C4-2B (cell line): ENCODE results near the gene PRPF6.
A peak's percentile ranks its signal among the peaks of the same experiment; 100 is the strongest.

ENCODE experiments used
- H3K27ac ChIP-seq: fragments of 450-650 bp; 2 replicates; pipeline ENCODE4 v1.5.1; 2017
- ZFX ChIP-seq: fragments of 450-650 bp; IDR thresholded peaks from 2 replicates; pipeline ENCODE4 v1.6.1; 2017
- TF ChIP-seq, protein P1 (sequence below): fragments of 450-650 bp; conservative IDR thresholded peaks from 2 replicates; pipeline ENCODE4 v1.5.1; 2017; ENCODE audit warnings: mild to moderate bottlenecking

Gene PRPF6

DNA sequence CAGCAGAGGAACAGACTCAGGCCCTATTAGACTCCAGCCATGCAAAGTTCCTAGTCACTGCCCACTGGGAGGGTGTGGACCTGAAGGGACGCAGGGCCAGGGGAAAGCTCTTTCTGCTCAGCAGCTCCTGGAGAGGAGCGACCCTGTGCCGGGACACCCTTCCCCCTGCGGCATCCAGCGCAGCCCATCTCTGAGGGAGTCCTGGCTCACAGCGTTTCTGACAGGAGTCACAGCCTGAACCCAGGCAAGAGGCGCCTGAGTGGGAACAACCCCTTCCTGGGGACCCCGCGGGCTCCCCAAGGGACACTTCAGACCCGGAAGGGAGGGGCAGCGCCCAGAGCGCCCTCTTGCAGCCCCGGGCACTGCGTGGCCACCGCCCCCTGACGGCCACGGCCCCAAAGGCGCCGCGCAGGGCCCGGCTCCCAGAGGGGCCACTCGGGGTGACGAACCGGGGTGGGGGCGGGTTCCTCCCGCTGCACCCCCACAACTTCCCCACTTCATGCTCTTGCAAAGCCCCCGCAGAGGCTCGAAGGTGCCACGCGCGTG, 25.6 kb upstream of the PRPF6 start:
- peak overlapping the region; percentile 98 for H3K27ac ChIP-seq

DNA sequence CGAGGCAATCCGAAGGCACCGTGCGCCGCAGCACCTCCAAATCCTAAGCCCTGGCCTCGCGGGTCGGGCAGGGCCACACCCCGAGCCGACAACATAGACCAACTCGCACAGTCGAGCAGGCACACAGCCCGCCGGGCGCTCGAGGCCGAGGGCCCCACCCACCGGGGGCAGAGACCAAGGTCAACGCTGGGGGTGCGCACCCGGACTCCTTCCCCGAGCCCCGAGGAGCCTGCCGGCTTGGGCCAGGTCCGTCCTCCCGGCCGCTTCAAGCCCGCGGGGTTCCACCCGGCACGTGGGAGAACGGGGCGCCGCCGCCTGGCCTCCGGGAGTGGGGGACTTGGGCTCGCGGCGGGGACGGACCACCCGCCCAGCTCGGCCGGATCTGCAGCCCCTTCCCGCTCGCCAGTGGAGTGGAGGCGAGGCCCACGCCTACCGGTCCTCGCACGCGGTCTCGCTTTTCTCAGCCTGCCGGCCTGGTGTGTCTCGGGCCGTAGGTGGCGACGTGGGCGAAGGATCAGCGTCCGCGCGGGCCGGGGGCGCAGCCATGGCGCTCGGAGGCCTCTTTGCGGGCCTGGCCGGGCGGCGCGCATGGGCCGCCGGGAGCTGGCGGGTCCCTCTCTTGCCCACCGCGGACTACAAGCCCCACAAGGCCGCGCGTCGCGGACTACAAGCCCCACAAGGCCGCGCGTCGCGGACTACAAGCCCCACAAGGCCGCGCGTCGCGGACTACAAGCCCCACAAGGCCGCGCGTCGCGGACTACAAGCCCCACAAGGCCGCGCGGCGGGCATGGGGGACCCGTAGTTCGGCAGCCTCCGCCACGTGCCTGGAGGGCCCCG, 24.9 kb upstream of the PRPF6 start, which contains the start of gene UCKL1:
Gene UCKL1 (minus strand): TSS at position 590 of the 837 bp plus-strand sequence. CDS start 44 bp downstream, at position 546.
- TF ChIP-seq, protein P1, sequence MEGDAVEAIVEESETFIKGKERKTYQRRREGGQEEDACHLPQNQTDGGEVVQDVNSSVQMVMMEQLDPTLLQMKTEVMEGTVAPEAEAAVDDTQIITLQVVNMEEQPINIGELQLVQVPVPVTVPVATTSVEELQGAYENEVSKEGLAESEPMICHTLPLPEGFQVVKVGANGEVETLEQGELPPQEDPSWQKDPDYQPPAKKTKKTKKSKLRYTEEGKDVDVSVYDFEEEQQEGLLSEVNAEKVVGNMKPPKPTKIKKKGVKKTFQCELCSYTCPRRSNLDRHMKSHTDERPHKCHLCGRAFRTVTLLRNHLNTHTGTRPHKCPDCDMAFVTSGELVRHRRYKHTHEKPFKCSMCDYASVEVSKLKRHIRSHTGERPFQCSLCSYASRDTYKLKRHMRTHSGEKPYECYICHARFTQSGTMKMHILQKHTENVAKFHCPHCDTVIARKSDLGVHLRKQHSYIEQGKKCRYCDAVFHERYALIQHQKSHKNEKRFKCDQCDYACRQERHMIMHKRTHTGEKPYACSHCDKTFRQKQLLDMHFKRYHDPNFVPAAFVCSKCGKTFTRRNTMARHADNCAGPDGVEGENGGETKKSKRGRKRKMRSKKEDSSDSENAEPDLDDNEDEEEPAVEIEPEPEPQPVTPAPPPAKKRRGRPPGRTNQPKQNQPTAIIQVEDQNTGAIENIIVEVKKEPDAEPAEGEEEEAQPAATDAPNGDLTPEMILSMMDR = peak; percentile 34; the same call in 1 of the 2 replicates
- TF ChIP-seq ZFX = peak; percentile 97
- H3K27ac ChIP-seq = peak within 1 kb of the TSS; percentile 98

More for the DNA sequence above, 25.6 kb upstream of the PRPF6 start:
- no peak for TF ChIP-seq ZFX
- TF ChIP-seq, protein P1 = peak; percentile 53

GRCh38 chr20:63956664-63957003, 24.3 kb upstream of the PRPF6 start:
- H3K27ac ChIP-seq = peak overlapping the region; percentile 98
- TF ChIP-seq, protein P1 = no peak
- no peak for TF ChIP-seq ZFX

- TF ChIP-seq ZFX = peak; percentile 23; the same call in 1 of the 2 replicates
- TF ChIP-seq, protein P1 = no peak
- peak overlapping the region; percentile 98 for H3K27ac ChIP-seq
Observed at GRCh38 chr20:63957004-63957689, 23.8 kb upstream of the PRPF6 start.

DNA sequence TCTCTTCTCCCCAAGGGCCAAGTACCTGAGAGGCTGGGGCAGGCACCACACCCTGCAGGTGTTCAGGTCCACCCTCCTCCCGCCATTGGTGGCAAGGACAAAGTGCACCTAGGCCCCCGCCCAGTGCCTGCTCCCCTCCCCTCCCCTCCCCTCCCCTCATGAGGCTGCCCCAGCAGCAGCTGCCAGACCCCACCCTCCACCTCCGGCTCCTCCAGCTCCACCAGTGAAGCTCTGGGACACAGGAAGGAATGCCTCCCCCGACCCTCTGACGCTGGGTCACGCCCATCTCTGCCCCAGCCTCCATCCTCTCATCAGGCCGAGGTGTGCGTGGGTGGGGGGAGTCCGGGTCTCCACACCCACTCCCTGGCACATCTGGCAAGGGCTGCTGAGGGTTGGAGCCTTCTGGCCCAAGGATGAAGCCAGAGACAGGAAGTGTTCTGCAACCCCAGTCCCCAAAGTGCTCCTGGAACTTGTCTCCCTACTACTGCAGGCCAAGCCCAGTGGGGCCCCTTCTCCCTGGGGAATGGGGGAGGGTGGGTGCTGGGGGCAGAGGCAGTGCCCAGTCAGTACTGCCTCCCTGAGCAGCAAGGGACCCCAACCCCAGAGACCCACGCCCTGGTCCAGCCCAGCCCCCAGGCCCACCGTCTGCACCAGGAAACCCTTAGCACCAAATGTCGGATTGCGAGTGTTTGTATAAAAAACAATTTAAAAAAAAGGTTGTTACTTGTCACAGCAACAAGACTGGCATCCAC, 23.1 kb upstream of the PRPF6 start:
- peak overlapping the region; percentile 98 for H3K27ac ChIP-seq
- no peak for TF ChIP-seq ZFX
- TF ChIP-seq, protein P1 = no peak

DNA sequence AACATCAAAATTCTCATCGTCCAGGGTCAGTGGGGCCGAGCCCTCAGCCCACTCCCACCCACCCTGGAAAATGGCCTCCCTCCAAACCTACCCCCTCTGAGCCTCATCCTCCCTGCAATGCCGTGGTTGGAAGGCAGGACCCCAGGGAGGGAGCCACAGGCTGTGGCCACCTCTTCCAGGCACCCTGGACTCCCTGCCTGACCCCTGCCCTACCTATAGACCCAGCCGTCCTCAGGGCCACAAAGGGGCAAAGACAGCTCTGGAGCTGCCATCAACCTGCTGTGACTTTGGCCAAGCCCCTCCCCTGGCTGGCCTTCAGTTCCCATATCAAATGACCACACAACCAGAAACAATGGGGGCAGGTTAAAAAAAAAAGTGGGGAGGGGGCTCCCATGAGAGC, 22.5 kb upstream of the PRPF6 start:
- no peak for TF ChIP-seq ZFX
- TF ChIP-seq, protein P1 = no peak
- H3K27ac ChIP-seq = no peak overlapping the region
